Measurements from ENCODE around the gene ODAD3. TPM values are rescaled to one million over a fixed set of nuclear protein-coding genes. Genes with fewer than 3 reads are reported as not detected.

Gene ODAD3
- total and polyA plus RNA-seq, 2 of the 13 experiments (the other 11 are each of a cell fraction or from before 2014, with no cell fraction given) = 0.04 to 0.08 TPM

DNA sequence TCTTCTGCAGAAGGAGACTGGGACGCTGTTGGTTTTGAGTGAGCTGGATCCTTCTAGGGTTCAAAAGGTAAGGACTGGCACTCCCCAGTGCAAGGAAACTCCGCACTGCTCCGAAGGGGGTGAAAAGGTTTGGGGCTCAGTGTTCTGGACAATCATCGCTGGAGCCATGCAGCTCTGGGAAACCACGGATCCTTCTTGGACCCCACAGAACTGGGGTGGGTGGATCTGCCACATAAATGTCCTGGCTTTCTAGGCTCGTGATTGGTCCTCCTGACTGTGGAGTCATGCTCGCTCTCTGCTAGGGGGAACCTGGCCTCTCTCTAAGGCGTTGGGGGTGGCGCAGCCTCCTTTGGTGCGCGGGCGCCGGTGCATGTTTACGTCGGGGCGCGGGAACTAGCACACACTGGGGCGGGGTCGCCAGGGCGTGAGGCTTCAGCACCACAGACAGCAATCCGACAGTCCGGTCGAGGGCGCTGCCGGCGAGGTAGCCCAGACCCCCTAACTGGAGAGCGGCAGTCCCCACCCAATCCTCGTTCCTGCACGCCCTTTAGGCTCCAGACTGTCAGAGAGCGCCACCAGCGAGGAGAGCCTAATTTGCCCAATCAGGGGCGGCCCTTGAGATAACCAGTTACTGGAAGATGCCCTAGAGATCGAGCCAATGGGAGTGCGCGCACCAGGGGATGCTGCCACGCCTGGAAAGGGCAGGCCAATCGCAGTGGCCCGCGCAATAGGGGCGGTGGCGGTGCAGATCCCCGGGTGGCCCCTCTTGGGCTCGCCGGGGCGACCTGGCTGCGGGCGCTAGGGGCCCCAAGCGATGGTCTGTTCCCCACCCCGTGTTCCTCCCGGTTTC lies 46.8 kb upstream of the ODAD3 start (continued):
- TF ChIP-seq NPAS2 (CRISPR knock-in tag; IDR thresholded peaks at IDR 0.05; ENCODE audit: borderline replicate concordance) (no peak), MIER2 (CRISPR knock-in tag; IDR thresholded peaks at IDR 0.05) (peak; percentile 87; the same call in 1 of the 2 replicates), ZNF230 (CRISPR knock-in tag; IDR thresholded peaks at IDR 0.05) (no peak), ZBTB3 (CRISPR knock-in tag; IDR thresholded peaks at IDR 0.05; ENCODE audit: borderline replicate concordance, low read depth) (0 out of 2 replicates have a peak, but pooled peaks have one; percentile 31), ESRRA (CRISPR knock-in tag; IDR thresholded peaks at IDR 0.05; ENCODE audit: low read depth) (no peak), FOSL2 (CRISPR knock-in tag; IDR thresholded peaks at IDR 0.05) (no peak), ZBTB7A (CRISPR knock-in tag; IDR thresholded peaks at IDR 0.05) (no peak), GRHL1 (CRISPR knock-in tag; conservative IDR thresholded peaks at IDR 0.05) (no peak), TFDP1 (CRISPR knock-in tag; IDR thresholded peaks at IDR 0.05; ENCODE audit: borderline replicate concordance) (no peak), ATF7 (IDR thresholded peaks at IDR 0.05) (no peak), ATF7 (CRISPR knock-in tag; IDR thresholded peaks at IDR 0.05) (0 out of 2 replicates have a peak, but pooled peaks have one; percentile 16), ZFP36L2 (CRISPR knock-in tag; IDR thresholded peaks at IDR 0.05) (no peak), ZUFSP (CRISPR knock-in tag; IDR thresholded peaks at IDR 0.05; ENCODE audit: borderline replicate concordance) (no peak), CREB1 (IDR thresholded peaks at IDR 0.05) (no peak), CREB1 (CRISPR knock-in tag; IDR thresholded peaks at IDR 0.05) (no peak), POLR2A (IDR thresholded peaks at IDR 0.05; ENCODE audit: insufficient read depth in 1 of 2, low read depth in 2 of 2, low read length in 2 of 2) (no peak), AFF4 (CRISPR knock-in tag; IDR thresholded peaks at IDR 0.05) (no peak), ZNF160 (CRISPR knock-in tag; IDR thresholded peaks at IDR 0.05) (no peak)
- TF ChIP-seq, protein P1, sequence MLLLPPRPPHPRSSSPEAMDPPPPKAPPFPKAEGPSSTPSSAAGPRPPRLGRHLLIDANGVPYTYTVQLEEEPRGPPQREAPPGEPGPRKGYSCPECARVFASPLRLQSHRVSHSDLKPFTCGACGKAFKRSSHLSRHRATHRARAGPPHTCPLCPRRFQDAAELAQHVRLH (CRISPR knock-in tag; IDR thresholded peaks at IDR 0.05; ENCODE audit: borderline replicate concordance, low read depth) = no peak
